CD1c-positive myeloid dendritic cell (primary cell): ENCODE results near the gene AP1AR.
A peak's percentile ranks its signal among the peaks of the same experiment; 100 is the strongest.
"Not testable (repeated sequence)": the region's sequence is repeated elsewhere in the genome, so short reads cannot be mapped to it uniquely, and the experiment has no call there.

Experiments
- DNase-seq: peaks from one replicate; pipeline ENCODE4 v3.0.0-alpha.2; 2016; ENCODE audit errors: extremely low spot score

AP1AR gene, protein sequence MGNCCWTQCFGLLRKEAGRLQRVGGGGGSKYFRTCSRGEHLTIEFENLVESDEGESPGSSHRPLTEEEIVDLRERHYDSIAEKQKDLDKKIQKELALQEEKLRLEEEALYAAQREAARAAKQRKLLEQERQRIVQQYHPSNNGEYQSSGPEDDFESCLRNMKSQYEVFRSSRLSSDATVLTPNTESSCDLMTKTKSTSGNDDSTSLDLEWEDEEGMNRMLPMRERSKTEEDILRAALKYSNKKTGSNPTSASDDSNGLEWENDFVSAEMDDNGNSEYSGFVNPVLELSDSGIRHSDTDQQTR

GRCh38 chr4:112231779-112232713 is at the start of gene AP1AR:
AP1AR (plus strand) TSS chr4:112231787; CDS start chr4:112232092, 305 bp downstream.
- DNase-seq = peak; percentile 92

- DNase-seq = no peak
Measured at GRCh38 chr4:112182604-112183003, 49.0 kb upstream of the AP1AR start.

DNA sequence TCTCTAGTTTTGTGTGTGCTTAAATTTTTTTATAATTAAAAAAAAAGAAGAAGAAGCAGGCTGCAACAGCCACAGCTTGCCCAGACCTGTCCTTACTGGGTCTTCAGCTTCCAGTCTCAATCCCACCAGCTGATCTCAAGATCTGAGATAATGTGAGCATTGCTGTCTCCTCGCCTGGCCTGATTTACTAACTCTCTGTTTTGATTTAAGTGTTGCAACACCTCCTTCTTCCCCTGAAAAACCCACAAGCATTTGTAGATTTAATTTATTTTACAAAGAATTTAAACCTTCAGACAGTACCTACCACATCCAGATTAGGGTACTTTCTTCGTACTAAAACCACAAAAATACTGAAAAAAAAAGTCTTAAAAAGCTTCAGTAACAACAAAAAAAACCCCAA is 48.3 kb upstream of the AP1AR start:
- peak; percentile 4 for DNase-seq

DNA sequence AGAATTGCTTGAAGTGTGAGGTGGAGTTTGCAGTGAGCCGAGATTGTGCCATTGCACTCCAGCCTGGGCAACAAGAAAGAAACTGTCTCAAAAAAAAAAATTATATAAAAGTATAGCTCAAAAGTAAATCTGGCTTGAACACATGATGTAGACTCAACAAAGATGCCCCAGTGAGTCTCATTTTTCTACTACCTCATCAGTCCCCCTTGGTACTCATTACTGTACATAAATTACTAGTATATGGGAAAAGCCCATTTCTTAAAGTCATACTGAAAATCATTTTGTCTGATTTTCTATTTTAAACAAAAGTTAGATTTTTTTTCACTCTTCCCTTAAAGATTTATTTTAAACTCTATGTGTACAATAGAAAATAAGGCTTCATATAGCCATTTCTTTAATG is 47.1 kb upstream of the AP1AR start:
- no peak for DNase-seq

- no peak for DNase-seq
Measured at GRCh38 chr4:112185334-112185733, 46.3 kb upstream of the AP1AR start.

DNA sequence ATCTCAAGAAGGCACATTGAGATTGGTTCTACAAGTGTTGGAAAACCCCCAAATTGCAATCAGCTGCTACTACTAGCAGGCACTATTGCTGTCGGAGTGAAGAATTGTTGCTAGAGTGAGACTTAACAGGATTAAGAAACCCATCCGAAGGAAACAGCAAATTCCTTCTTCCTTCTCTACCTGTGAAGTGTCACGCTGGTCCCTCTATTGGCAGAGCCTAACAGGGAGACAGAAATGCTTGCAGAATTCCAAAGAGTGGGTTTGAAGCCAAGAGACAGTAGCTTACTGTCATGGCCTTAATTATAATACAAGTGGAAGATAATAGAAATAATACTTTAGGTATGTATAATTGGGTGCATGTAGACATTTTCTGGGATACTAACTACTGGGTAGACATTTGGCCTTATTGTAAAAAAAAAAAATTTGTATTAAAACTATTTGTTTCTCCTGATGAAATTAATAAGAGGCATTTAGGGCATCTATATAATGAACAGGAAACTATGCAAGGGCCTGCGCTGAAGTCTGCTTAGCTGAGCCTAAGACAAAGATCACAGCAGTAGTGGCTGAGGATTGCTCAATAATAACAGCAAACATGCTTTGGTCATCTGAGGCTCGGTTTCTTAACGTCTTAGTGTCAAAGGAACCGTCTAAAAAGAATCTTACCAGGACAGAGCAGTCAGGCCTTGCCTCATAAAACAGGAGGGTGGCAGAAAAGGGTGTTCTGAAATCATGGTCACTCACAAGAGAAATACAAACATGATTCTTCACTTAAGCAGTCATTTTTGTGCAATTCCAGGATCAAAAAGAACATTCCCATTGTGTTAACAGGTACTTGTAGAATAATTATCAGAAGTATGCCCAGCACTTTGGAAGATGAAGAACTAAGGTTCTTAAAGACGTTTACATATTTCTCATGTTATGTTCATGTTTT is 45.6 kb upstream of the AP1AR start:
- DNase-seq = peak; percentile 9

DNA sequence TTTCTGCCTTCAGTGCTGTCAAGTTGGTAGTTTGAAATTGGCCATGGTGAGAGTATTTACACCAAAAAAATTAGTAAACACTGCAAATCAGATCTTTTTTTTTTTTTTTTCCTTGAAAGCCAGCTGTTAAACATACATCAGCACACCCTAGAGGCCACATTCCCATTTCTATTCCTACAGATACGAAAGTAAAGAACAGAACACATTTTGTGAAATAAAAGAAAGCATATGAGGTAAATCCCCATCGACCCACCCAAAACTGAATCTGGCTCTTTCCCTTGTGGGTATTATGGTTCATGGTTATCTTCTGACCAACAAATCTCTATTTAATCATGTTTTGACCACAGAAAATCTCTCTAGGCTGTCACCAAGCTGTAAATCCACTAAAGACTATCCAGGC is 41.8 kb upstream of the AP1AR start:
- no peak for DNase-seq

DNA sequence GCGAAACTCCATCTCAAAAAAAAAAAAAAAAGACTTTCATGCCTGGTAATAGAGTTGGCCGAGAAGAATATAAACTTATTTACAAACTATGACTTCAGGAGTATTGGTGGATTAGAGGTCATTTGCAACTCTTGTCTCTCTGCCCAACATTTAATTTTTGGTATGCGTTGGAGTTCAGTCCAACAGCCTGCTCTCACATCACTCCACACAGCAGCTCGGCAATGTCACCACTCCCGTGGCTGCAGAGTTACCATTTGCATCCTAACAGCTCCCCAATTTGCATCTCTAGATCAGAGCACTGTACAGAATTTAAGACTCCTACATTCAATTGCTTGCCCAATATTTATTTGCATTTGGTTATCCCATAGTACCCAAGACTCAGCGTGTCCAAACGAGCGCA is 40.9 kb upstream of the AP1AR start:
- DNase-seq = no peak

DNA sequence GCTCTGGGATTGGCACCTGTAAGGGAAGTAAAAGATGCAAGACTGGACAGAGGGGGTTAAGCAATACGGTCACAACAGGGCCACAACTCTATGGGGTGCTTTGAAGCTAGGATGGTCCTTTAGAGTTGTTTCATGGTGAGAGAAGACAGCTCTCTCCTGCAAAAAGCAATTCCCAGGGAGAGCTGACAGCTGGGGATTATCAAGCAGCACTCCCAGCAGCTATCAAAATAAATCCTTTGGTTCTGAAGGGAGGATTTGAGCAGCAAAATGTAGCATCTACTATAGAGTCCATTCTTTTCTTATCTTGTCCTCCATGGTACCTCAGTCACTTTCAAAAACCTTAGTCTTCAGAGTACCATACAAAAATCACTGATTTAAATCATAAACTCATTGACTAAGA is 35.1 kb upstream of the AP1AR start:
- no peak for DNase-seq

GRCh38 chr4:112199041-112199440 is 32.5 kb upstream of the AP1AR start:
- no peak for DNase-seq

DNA sequence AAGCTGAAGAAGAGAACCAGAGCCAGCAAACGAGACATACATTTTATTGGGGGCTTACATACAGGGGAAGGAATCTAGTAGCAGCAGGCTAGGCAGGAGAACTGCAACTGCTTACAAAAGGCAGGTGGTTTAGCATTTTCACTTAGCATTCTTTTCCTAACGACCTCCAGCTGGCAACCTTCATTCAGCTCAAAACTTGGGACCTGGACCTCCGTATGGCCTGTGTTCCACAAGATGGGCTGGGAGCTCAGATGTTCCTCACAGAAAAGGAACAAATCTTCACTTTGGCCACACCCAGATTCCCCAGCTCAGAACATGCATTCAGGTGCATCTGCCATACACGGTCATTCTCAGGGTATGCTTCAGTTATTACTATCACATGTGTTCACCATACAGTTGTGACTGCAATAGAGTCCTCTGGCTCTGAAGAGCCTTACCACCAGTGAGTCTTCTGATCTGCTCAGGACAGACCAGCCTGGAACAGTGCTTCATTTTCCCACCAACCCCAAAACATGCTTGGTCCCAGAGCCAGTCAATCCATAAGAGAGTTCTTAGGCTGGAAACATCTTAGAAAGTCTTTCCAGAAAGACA is 29.6 kb upstream of the AP1AR start:
- DNase-seq = no peak

GRCh38 chr4:112203593-112203992 is 28.0 kb upstream of the AP1AR start:
- DNase-seq = no peak

GRCh38 chr4:112206431-112206830 is 25.2 kb upstream of the AP1AR start:
- peak; percentile 53 for DNase-seq

DNA sequence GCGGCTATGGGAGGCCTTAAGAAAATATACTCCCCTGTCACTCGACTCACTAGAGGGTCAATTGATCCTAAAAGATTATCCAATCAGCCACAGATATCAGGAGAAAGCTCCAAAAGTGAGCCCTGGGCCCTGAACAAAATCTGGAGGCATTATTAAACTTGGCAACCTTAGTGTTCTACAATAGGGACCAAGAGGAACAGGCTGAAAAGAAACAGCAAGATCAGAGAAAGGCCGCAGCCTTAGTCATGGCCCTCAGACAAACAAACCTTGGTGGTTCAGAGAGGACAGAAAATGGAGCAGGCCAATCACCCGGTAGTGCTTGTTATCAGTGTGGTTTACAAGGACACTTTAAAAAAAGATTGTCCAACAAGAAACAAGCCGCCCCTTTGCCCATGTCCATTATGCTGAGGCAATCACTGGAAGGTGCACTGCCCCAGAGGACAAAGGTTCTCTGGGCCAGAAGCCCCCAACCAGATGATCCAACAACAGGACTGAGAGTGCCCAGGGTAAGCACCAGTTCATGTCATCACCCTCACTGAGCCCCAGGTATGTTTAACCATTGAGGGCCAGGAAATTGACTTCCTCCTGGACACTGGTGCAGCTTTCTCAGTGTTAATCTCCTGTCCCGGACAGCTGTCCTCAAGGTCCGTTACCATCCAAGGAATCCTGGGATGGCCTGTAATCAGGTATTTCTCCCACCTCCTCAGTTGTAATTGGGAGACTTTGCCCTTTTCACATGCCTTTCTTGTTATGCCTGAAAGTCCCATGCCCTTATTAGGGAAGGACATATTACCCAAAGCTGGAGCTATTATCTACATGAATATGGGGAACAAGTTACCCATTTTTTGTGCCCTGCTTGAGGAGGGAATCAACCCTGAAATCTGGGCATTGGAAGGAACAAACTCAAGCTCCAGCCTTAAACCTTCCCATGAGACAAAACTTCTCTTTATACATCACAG is 23.2 kb upstream of the AP1AR start:
- DNase-seq = not testable (repeated sequence)

GRCh38 chr4:112210777-112211176 is 20.8 kb upstream of the AP1AR start:
- DNase-seq = no peak

GRCh38 chr4:112213091-112213490 is 18.5 kb upstream of the AP1AR start:
- DNase-seq = peak; percentile 68

- peak; percentile 90 for DNase-seq
Measured at GRCh38 chr4:112213856-112214255, 17.7 kb upstream of the AP1AR start.

DNA sequence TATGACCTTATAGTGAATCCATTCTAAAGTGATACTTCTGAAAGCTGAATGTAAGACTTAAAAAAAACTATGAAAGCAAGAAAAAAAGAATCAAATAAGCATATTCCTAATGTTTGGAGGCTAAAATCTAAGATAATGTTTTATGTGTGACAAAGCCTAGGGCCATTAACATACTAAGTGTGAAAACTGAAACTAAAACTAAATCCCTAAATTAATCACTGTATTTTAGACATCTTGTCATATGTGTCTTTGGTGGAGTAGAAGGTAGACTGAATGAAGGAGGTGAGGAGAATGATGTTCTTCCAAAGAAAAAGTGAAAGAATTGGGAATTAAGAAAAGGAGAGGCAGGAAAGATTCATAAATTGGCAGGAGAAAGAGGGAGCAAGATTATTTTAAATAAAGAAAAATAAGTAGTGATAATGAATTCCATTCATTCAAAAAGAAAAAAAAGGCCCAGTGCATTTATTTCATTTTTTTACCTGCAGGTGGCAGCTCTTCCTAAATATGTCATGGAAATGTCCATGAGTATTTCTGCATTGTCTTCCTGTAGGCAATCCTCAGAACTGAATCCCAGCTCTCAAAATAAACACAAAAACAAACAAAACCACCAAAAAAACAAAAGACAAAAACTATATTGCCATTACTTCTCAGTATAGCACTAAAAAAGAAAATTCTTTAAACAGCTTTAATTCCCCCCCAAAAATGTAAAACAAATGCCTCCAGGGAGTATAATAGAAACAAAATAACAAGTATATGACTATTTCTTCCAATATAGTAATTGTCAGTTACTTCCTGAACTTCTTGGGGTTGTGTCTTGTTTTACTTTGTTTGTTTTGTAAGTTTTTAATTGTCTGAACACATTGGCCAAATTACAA is 17.0 kb upstream of the AP1AR start:
- peak; percentile 46 for DNase-seq

DNA sequence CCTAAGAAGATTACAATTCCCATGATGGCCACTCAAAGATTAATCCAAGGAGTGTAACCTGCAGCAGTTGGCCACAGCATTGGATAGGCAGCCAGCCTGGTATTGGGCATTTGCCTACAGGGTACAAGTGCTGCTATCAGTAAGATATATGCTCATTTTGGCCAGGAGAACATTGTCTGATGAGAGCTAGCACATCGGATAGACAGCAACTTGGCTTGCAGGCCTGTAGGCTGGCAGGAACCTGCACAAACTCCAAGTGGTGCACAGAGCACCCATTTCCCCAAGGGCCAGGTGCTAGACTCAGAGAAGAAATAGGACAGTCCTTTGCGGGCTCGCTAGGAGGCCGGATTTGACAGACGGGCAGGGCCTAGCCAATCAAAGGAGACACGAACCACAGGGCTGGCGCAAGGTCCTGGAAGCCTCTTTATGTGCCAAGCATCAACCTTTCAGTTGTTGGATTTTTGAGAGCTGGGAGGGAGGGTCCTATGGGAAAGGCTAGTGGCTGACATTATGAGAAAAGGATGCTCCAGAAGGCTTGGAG is 11.7 kb upstream of the AP1AR start:
- no peak for DNase-seq
